Esophagus mucosa (tissue), 1 donor: ENCODE data around the gene CDH9. TPM values are rescaled to one million over a fixed set of nuclear protein-coding genes. Genes with fewer than 3 reads are reported as not detected.
"Not testable (repeated sequence)": the region's sequence is repeated elsewhere in the genome, so short reads cannot be mapped to it uniquely, and the experiment has no call there.

Source experiments
- ATAC-seq: fragments of 200-7000 bp; cut with Tn5 transposase; one replicate; pipeline ENCODE4 v1.9.1; 2020
- total RNA-seq: library from RNA; stranded (reverse); gene quantifications from one replicate; pipeline ENCODE4 v1.2.4, GENCODE V29; 2023
- donor health status: DM: yes; HTN: yes; CAD: no.

CDH9 gene
- total RNA-seq, 1 donor from 2014 or later, result not detected

DNA sequence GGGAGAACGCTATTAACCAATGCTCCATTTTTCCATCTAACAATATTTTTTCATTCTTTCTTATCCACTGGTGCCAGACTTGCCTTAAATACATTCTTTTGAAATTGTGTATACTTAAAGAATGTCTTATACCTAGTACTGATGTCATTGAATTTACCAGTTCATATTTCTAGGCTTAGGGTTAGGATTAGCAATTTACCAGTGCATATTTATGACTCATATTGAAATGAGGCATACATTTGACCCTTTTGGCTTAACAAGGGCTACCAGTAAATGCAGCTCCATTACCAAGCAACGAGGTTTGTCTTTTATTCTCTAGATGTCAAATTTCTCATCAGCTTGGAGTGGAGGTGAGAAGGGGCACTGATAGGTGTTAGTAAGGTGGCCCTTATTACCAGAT lies 89.5 kb downstream of the CDH9 start:
- ATAC-seq, result no peak

DNA sequence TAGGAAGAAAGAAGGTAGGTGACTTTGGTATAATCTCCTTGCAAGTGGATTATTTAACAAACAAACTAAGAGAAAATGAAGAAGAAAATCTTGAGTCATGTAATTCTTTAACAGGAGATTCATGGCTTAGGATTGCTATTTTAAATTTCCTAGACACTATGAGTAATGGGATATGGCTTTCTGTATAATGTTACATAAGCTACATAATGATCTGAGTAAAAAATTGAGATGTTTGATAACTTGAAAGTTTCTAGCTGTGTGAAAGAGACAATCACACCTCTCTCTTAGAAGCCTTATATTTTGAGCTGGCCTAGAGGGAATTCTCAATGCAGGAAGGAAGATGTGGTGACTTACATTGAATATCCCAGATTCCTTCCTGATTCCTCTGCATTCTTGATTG lies 92.5 kb downstream of the CDH9 start:
- ATAC-seq, result no peak

DNA sequence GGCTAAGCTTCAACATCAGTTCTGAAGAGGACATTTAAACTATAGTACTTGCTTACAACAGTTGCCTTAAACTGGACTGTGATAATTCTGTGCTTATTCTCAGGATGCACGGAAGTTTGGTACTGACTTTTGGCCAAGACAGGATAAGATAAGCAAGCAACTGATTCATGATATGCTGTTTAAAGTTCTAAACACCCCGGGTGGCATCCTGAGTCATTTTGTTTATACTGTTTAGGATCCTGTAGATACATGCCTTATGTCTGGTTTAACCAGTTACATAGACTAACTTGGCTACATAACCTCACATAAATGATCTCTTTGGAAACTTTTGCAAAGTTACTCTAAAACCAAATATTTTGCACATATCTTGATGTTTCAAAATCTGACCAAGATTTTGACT lies 95.9 kb downstream of the CDH9 start:
- ATAC-seq, result no peak

DNA sequence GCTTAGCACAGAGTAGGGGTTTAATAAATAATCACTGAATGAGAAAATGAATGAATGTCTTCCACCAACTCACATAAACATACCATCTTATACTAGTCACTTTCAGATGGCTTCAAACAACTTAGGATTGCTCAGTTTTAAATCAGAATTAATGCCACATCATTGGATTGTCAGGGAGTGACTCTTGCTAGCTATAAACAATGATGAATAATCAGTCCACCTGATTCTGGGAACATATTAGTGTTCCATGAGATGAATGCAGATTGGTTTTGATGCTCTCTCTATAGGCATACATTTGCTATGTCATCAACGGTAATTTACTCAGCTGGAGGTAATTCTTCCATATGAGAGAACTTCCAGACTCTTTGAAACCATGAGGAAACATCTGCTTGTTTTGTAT lies 97.4 kb downstream of the CDH9 start:
- no peak for ATAC-seq

DNA sequence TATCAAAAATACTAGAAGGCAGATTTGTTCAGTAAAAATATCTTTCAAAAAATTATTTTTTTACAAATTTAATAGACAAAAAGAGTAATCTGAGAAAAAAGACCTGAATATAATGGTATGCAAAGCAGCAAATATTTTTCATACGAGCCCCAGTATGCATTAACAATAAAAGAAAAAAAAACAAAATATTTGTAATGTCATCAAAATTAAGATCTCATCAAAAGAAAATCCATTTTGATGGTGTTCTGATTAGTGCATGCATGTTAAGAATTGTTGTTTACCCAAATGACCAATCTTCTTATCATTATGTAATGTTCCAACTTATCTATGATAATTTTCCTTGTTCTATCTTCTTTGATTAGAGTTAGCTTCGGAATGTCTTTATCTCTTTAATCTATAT lies 106.1 kb downstream of the CDH9 start:
- no peak for ATAC-seq

DNA sequence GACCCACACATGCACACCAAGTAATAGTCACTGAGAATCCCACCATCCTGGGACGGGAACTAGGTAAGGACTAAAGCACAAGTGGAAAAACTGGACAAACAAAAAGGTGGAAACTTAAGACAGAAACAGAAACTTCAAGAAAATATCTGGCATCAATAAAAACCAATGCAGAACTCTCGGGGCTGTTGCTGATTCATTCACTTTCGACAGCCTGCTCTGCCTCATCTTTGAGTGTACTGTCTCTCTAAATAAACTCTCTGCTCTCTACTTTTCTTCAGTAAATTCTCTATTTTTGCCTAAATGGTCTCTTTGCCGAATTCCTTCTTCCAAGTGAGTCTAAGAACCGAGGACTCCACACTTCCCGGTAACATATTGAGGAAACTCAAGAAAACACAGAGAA lies 116.9 kb downstream of the CDH9 start:
- no peak for ATAC-seq

DNA sequence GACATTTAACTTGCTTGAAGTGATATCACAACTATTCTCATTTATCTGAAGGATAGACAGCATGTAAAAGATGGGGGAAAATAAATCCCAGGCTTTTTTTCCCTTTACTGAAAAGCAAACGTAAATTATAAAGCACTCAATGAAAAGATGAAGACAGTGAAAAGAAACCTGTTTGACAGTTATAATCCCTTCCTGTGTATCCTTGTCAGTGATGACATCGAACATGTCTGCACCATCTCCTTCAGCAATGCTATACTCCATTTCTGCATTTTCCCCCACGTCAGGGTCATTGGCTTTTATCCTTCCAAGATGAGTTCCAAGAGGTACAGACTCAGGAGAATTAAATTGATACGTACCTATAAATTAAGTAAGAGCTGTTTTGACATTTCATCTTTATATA lies 134.9 kb downstream of the CDH9 start:
- no peak for ATAC-seq

DNA sequence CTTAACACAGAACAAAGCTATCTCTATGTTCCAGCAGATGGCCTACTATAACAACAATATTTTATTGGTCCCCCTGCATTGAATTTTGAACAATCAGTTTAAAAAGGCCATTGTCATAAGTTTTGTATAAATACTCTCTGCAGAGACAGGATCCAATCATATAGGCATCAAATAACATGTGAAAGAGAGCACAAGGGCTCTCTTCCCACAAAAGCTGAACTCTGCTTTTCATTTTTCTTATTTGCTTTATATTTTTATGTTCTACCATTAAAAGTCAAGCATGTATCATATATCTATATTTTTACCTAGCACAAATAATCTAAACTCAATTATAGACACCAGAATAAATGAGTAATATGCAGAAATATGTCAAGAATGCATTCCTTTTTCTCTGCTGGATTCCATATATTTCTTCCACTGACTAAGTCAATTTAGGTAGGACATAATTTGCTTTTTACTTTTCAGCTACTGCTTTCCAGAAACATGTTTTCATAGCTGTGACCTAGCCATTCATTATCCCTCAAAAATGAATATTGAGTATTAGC lies 143.6 kb downstream of the CDH9 start:
- ATAC-seq, result no peak

DNA sequence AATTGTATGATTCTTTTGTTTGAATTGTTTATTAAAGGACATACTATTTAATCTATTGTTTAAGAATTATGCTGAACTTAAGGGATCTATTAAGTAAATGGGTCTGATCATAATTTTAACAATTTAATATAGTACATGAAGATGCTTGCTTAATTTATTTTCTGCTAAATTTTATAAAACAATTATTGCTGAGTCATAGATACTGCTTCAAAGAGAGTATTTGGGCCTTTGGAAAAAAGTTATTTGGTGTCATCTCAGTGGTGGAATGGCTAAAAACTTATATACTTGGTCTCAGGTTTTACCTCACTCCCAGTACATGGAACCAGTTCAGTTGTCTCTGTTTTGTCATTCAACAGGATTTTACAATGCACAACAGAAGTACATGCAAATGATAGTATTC lies 145.3 kb downstream of the CDH9 start:
- no peak for ATAC-seq

DNA sequence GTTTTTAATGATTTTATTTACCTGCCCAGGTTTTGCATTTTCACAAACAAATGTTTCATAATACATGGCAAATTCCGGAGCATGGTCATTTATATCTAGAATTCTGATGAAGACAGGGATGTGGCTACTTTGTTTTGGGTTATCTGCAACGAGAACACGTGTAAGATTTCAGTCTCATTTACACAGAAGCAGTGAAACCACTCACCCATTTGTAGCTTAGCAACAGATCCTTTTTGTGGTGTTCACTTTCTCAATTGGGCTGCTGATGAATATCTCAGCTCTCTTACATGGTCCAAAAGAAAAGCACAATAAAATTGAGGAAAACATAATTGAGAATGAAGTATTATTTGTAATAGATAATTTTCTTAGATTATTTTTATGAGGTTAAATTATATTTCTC lies 148.6 kb downstream of the CDH9 start:
- no peak for ATAC-seq

DNA sequence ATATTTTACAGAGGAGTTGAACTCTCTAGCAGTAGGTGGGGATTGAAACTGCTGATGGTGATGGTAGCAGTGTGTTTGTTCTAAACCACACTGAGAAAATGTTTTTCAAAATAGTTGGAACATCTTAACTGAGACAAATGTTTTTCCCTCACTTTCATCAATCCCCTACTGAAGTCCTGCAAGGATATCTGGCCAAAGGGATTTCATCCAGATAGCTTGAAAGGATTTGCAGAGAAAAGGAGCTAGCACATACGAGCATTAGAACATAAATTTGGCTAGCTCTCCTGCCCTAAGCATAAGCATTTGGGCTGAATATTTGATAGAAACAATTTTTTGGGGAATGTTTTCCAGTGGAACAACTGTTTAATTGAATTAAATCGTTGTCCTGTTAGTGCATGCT lies 153.9 kb downstream of the CDH9 start:
- ATAC-seq, result no peak

DNA sequence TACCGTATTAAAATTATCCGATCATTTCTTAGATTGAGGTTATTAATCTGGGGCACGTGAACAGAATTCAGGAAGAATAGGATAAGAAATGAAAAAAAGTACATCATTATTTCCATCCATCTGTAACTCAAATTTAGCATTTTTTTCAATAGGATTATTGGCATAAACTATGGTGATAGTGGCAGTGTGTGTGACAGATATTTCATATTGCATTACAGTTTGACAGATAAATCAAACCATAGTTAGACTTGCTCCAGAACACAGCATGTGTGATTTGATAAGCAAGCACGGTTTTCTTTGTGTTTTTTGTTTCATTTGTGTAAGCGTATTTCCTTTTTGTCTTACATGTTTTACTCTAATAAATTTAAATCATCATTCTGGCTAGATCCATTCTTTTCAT lies 155.0 kb downstream of the CDH9 start:
- ATAC-seq, result no peak

DNA sequence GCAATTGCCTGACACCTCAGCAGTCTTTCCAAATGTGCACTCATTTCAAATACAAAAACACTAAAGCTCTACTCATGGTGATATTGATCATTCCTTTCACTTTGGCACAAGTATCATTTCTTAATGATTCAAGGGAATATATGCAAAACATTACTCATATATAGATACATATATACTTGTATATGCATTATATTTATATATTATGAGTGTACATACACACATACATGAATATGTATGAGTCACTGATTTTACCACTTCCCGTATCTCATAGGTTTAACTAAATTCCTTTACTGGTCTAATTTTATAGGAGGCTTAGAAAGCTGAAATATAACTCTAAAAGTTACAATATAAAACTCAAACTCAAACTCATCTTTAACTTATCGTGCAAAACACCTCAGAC lies 156.5 kb downstream of the CDH9 start:
- no peak for ATAC-seq

DNA sequence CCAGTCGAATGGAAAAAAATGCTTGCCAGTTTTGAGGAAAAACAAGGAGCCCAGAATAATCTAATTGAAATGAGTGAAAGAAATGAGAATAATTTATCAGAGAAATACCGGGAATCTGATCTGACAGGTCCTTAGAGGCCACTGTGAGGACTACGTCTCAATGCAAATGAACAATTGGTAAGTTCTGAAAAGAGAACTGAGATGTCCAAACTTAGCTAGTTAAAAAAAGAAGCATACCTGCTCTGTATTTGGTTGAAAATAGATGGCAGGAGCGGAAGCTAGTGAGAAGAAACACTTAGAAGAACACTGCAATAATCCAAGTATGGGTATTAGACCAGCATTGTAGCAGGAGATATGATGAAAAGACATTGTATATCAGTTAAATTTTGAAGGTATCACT lies 161.2 kb downstream of the CDH9 start:
- no peak for ATAC-seq

DNA sequence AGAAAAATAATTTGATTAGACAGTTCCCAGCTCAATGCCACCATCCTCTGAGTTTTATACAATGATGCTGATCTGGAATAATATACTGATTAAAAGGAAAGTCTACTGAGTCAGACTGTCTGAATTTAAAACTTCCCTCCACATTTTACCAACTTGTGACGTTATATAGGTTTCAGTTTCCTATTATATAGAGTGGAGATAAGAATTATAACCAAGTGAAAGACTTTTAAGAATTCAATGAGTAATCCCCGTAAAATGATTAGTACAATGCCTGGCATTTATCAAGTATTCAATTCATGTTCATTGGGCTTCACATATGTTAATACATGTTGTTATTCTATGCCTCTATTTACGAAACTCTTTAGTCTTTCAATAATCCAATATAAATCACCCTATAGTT lies 166.0 kb downstream of the CDH9 start:
- no peak for ATAC-seq

DNA sequence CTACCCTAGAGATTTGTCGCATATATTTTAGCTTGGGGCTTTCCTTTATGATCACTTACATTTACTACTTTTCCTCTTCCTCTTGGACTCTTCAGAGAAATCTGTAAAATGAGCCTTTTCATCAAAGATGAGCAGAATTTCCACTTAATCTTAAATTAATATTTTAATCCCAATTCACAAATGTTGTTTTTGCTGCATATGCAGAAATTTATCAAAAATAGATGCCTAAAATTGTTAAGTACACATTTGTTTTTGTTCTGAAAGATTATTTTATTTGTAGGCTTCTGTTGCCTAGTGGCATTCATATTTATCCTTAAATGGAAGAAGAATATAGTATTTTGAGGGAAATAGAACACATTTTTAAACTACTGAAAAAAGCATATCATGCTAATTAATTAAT lies 168.6 kb downstream of the CDH9 start:
- ATAC-seq, result no peak

DNA sequence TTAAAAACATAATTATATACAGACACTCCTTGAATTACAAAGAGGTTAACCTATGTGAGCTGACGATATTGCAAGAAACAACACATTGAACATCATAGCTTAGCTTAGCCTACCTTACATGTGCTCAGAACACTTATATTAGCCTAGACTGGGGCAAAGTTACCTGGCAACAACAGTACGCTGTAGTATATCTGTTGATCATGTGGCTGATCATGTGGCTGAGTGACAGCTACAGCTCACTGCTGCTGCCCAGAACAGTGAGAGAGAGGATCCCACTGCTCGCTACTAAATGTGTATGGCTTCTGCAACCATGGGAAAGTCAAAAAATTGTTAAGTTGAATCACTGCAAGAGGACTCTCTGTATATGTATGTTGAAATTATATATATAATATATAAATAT lies 169.9 kb downstream of the CDH9 start:
- ATAC-seq, result no peak

DNA sequence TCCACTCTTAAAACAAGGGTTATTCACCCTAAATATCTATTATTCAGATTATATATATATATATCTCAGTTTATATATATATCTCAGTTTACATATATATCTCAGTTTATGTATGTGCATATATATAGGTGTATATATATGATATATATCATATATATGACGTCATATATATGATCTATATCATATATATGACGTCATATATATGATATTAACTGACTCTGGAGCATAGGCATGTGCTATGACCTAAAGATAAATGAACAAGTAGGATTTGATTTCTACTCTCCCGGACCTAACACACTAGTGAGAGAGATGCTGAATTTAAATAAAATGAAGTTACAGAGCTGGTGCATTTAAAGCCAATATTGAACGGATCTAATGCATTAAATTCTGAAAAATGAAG lies 174.3 kb downstream of the CDH9 start:
- ATAC-seq, result no peak

DNA sequence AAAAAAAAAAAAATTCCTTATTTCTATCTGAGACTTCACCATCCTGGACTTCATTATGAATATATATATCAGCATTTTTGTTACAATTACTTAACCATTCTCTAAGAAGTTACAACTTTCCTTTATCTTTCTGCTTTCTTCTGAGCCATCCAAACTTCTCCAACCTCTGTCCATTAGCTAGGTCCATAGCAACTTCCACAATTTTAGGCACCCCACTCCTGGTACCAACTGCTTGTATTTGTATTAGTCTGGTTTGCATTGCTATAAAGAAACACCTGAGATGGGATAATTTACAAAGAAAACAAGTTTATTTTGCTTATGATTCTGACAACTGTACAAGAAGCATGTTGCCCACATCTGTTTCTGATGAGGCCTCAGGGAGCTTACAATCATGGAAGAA lies 182.1 kb downstream of the CDH9 start:
- ATAC-seq, result no peak

DNA sequence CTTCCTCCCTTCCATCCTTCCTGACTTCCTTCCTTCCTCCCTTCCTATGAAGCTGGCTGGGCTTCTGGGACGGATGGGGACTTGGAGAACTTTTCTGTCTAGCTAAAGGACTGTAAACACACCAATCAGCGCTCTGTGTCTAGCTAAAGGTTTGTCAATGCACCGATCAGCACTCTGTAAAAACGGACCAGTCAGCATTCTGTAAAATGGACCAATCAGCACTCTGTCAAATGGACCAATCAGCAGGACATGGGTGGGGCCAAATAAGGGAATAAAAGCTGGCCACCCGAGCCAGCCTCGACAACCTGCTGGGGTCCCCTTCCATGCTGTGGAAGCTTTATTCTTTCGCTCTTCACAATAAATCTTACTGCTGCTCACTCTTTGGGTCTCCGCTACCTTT lies 185.9 kb downstream of the CDH9 start:
- ATAC-seq, result not testable (repeated sequence)

DNA sequence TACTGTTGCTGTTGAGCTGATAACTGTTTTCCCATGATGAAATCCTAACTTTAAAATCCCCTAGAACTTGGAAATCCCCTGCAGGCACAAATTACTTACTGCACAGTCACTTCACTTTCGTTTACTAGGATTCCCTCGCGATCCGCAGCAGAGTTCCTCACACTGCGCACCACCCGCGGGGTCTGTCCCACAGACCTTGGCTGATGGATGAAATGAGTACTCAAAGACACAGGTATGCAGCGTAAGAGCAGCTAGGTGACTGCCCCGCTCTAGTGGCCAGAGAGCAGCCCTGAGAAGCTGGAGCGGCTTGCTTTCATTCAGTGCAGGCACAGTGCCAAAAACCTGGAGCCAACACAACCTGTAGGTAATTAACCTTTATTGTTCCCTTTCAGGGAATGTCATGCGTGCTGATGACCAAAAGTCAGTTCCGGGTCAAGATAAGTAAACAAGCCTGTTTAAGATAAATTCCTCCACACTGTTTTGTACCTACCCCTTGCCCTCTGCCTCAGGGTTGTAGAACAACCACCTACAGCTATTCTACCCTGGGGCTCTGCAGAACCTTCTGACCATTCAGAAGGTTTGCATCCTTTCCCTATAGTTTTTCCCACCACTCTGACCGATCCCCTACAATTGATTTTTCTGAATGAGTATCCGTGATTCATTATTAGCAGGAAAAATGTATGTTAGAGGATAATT lies 191.2 kb downstream of the CDH9 start:
- ATAC-seq, result no peak

DNA sequence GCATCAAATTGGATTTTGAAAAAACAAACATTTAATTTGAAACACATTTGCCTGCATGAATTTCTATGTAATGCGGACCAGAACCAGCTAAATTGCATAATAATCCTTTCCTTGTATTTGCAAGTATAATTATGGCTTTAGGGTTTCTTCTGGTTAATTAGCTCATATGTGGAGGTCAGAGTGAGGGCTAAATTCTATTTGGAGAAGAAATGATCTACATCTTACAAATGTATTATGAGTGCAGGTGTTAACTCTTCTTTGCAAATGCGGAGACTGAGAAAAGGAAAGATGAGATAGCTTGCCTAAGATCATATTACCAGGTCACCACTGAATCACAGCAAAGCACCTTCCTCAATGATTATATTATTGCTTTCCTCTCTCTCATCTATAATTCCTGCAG lies 194.7 kb downstream of the CDH9 start:
- no peak for ATAC-seq

DNA sequence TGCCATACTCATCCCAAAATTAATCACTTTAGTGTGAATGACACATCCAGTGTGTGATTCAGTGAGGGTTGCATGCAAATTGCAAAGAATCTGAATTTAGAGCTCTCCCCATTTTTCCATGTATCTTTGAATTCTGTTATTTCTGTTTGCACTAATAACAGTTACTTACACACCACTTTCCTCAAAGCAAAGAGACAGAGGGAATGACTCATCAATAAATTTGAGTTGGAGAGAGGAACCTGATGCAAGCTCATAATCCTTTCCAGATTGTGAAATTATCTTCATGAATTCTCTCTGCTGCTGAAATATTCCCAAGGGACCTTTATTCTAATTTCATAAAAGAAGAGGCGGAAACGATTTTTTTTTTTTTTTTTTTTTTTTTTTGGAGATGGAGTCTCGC lies 204.8 kb downstream of the CDH9 start:
- ATAC-seq, result no peak
